ENCODE data around the gene ZNF324B.
"Not testable (repeated sequence)": the region's sequence is repeated elsewhere in the genome, so short reads cannot be mapped to it uniquely, and the experiment has no call there.

Gene ZNF324B

GRCh38 chr19:58480831-58481230 is 29.4 kb downstream of the ZNF324B start:
- no peak for DNase-seq

DNA sequence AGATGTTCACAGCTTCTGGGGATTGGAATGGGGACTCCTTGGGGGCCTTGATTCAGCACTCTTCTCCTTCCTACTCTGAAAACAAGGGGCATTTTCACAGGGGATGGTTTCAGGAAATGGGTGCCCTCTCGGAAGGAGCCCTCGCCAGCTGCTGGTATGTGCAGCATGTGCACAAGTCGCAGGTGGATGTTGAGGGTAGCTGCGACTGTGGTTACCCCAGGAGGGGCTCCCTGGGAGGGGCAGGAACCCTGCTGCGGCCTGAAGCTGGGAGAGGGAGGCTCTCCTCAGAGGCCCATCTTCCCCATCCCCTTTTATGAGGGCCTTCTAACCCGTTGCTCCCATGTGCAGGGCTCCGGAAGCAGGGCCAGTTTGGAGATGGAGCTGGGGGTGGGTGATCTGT is 30.9 kb downstream of the ZNF324B start:
- DNase-seq, result no peak

DNA sequence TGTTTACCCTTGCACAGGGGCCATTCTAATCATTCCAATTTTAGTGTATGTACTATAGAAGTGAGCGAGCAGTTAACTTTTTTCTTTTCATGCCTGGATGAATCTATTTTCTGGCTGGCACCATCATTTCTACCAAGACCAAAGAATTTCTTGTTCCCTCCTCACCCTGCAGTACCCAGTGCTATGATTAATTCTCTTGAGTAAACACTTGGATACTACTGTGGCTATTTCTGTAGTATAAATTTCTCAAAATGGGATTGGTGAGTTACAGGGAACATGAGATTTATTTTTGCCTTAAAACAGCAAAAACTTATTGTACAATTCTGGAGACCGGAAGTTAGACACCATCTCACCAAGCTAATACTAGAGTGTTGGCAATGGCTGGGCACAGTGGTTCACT is 32.4 kb downstream of the ZNF324B start:
- DNase-seq, result no peak

DNA sequence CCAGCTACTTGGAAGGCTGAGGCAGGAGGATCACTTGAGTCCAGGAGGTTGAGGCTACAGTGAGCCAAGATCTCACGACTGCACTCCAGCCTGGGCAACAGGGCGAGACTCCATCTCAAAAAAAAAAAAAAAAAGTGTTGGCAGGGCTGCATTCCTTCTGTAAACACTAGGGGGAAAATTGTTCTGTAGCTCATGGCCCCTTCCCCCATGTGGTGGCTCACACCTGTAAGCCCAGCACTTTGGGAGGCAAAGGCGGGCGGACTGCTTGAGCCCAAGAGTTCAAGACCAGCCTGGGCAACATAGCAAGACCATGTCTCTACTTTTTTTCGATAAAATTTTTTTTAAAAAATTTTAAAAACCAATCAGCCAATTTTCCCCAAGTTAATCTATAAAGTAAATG is 32.9 kb downstream of the ZNF324B start:
- not testable (repeated sequence) for DNase-seq

GRCh38 chr19:58491393-58491792 is 40.0 kb downstream of the ZNF324B start:
- no peak for DNase-seq

- no peak for DNase-seq
Observed at GRCh38 chr19:58492265-58492664, 40.8 kb downstream of the ZNF324B start.

GRCh38 chr19:58497634-58498170 is 46.3 kb downstream of the ZNF324B start:
- no peak for DNase-seq

- no peak for DNase-seq
Observed at GRCh38 chr19:58498316-58499020, 47.0 kb downstream of the ZNF324B start.

DNA sequence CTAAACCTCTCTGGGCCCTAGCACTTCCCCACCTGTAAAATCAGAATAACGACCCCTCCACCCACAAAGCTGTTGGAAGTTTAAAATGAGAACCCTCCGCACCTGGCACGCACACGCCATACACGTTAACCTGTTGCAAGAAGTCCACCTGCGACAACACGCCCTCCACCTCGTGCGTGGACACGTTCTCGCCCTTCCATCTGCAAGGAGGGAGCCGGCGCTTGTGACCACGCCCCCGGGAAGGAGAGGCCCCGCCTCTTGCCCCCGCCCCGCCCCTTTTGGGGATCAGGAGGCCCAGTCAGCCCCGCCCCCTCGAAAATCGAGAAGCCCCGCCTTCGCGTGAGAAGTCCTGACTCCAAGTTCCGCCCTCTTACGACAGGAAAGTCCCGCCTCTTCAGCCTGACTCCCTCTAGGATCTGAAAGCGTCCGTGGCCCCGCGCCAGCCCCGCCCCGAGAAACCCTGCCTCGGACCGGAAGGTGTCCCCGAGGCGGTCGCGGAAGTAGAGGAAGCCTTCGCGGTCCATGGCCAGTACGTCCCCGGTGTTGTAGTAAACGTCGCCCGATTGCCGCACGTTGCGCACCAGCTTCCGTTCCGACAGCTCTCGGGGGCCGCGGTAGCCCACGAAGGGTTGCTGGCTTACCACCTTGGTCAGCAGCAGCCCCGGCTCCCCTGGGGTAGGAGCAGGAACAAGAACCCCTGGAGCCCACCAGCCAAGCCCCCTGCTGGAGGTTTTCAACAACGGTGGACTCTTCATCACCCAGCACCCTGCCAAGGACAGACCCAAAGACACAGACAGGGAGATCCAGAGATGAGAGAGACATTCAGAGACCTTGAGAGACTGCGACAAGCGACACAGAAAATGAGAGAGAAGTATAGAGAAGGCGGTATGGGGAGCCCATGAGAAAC is 47.9 kb downstream of the ZNF324B start:
- DNase-seq, result peak; percentile 100

- no peak for DNase-seq
Observed at GRCh38 chr19:58500242-58500641, 48.8 kb downstream of the ZNF324B start.

All from suppressor macrophage (primary cell).